Measurements from ENCODE around the gene OAF.

The OAF gene

DNA sequence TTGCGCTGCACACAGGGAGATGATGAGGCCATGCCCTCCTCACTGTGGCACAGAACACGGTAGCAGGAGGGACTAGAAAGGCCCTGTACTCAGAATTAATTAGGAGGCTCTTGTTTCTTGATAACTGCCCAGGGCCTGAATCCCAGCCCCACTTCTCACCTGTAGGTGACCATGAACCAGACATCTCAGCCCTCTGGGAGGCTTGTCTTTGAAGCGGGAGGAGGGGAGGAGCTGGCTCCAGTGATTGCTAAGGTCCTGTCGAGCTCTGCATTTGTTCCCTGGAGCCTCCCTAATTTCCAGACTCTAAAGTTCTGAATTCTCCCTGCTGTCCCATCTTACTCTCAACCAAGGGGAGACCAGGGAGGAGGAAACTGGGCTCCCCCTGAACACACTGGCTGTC lies 19.8 kb upstream of the OAF start:
- DNase-seq (ENCODE audit: low read depth), result no peak
- H3K4me3 ChIP-seq (ENCODE audit: low read length), result no peak overlapping the region
- TF ChIP-seq, protein P1, sequence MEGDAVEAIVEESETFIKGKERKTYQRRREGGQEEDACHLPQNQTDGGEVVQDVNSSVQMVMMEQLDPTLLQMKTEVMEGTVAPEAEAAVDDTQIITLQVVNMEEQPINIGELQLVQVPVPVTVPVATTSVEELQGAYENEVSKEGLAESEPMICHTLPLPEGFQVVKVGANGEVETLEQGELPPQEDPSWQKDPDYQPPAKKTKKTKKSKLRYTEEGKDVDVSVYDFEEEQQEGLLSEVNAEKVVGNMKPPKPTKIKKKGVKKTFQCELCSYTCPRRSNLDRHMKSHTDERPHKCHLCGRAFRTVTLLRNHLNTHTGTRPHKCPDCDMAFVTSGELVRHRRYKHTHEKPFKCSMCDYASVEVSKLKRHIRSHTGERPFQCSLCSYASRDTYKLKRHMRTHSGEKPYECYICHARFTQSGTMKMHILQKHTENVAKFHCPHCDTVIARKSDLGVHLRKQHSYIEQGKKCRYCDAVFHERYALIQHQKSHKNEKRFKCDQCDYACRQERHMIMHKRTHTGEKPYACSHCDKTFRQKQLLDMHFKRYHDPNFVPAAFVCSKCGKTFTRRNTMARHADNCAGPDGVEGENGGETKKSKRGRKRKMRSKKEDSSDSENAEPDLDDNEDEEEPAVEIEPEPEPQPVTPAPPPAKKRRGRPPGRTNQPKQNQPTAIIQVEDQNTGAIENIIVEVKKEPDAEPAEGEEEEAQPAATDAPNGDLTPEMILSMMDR (conservative IDR thresholded peaks at IDR 0.05; ENCODE audit: low read length), result no peak

DNA sequence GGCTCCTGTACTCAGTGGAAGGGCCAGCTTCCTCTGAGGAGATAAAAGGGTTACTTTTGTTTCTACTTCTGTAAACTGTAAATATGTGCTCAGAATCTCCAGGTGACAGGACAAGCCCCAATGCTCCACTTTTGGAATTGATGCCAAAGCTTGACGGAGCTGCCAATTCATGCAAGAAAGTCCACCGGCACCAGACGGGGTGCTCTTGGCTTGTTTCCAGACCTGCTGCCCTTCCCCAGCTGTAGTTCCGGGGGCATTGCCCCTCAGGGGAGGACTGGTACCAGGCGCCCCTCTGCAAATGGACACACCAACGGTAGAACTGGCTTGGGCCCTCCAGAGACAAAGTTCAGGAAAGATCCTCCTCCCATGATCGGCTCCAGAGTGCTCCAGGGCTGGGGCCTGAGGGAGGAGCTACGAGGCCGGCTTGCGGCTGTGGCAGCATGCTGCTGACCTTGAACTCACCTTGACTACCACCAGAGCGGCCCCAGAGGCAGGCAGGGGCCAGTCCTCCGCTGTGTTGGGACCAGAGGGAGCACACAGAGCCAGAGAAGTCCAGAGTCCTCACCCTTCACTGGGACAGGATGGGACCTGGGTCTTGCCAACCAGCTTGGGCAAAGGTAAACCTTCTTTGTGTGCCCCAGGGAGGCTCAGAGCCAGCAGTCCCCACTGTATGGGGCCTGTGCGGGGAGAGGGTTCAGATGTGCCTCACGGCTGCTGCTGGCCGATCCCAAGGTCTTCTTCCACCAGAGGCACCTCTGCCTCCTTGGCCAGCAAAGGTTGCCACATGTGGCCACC lies 17.8 kb upstream of the OAF start:
- TF ChIP-seq, protein P1 (conservative IDR thresholded peaks at IDR 0.05; ENCODE audit: low read length), result no peak
- DNase-seq (ENCODE audit: low read depth), result no peak
- H3K4me3 ChIP-seq (ENCODE audit: low read length), result no peak overlapping the region

DNA sequence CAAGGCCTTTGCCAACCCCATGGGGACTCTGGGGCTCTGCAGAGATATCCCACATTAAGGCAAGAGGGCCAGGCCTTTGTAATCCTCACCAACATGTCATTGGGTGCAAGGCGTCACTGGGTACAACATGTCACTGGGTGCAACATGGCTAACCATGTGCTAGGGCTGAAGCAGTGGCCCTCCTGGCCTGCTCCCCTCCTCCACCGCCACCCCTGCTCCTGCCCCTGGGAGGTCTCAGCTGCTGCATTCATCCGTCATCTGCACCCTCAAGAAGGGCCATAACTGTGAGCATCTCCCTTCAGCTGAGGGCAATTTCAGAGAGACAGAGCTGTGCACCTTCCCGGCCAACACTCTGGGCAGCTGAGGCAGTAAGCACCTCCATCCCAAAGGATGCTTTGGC lies 16.7 kb upstream of the OAF start:
- no peak for DNase-seq (ENCODE audit: low read depth)
- H3K4me3 ChIP-seq (ENCODE audit: low read length), result no peak overlapping the region
- TF ChIP-seq, protein P1 (conservative IDR thresholded peaks at IDR 0.05; ENCODE audit: low read length), result no peak

DNA sequence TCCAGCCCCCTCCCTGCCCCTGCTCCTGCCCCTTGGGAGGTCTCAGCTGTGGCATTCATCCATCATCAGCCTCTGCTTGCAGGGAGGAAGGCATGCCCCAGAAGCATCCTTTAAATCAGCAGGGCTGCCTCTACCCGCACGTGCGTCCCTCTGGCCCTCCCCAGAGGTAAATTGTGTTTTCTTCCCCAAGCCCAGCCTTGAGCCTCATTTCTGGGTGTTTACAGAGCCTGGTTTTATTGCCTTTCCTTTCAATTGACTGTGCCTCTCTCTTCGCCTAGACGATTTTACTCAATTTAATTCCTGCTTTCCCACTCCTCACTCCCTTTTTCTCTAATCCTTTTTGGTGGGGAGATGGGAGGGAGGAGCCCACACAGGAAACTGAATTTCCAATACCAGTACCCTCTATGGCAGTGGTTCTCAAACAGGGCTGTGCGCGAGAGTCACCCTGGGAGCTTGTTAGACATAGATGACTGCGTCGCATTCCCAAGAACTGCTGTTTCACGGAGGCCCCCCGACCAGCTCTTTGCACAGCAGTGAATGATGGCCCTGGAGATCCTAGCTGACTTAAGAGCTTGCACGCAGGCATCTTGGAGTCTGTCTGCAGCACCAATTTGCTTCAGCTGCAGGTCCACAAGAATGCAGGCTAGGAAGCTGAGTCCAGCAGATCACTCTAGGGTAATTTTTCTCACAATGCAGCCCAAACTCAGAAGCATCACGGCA lies 15.1 kb upstream of the OAF start:
- TF ChIP-seq, protein P1 (conservative IDR thresholded peaks at IDR 0.05; ENCODE audit: low read length), result no peak
- no peak for DNase-seq (ENCODE audit: low read depth)
- H3K4me3 ChIP-seq (ENCODE audit: low read length), result no peak overlapping the region

DNA sequence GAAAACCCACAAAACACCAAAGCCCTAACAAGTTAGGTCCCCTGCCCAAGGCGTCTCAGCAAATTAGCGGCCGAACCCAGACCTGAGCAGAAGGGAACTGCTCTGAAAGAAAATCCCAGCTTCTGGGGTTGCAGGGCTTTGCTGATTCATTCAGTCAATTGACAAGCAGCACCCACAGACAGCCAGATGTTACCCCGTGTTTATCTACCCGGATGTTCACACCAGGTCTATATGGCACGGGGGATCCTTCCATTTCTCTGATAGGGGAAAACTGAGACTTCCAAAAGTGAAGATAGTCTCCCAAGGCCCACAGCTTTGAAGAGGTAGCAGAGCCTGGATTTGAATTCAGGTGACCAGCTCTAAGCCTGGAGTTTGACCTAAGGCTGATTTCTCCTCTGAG lies 14.0 kb upstream of the OAF start:
- DNase-seq (ENCODE audit: low read depth), result no peak
- TF ChIP-seq, protein P1 (conservative IDR thresholded peaks at IDR 0.05; ENCODE audit: low read length), result no peak
- no peak overlapping the region for H3K4me3 ChIP-seq (ENCODE audit: low read length)

DNA sequence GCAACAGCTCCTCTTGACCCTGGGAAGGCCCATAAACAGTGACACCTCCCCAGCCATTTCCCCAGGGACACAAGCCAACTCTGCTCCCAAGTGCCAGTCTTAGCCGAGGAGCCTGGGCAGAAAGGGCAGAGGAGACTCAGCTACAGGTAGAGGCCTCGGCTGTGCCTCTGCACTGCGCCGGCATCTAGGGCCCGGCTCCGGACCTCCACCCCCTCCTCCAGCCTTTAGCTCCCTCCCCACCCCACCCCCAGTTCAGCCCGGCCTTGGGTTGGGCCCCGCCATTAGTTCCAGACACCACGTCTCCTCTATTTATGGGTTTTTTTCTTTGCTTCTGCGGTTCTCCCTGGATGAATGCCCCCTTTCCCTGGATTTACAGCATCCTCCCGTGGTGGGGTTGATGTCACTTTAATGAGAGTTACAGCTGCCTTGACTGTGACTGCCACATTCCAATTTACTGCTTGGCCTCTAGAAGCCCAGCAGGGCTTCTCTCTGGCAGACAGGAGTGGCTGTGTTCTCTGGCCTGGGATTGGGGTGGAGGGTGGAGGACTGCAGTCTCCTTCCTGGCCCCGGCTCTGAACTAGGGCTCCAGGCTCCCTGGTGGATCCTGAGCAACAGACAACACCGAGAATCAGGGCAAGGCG lies 13.5 kb upstream of the OAF start:
- TF ChIP-seq, protein P1 (conservative IDR thresholded peaks at IDR 0.05; ENCODE audit: low read length), result no peak
- DNase-seq (ENCODE audit: low read depth), result peak; percentile 36
- H3K4me3 ChIP-seq (ENCODE audit: low read length), result no peak overlapping the region

Data from AG10803 (cell line).